Gastroesophageal sphincter (tissue), 3 donors: Measurements from ENCODE around the gene MEF2D.

Experiments
- EP300 ChIP-seq: sonication (generic); formaldehyde crosslinking; IDR thresholded peaks from one replicate; pipeline ENCODE4 v1.6.1; 2017; ENCODE audit warnings: antibody characterized with exemption, mild to moderate bottlenecking
- POLR2A ChIP-seq, 2 donors: fragments of 450-650 bp; IDR thresholded peaks; one replicate each; pipeline ENCODE4 v1.6.1; 2017; ENCODE audit warnings: antibody characterized with exemption in 2 of 2, mild to moderate bottlenecking in 2 of 2, moderate library complexity in 1 of 2
- POLR2AphosphoS5 ChIP-seq: sonication (generic); formaldehyde crosslinking; IDR thresholded peaks from one replicate; pipeline ENCODE4 v1.6.1; 2017; ENCODE audit warnings: antibody characterized with exemption
- TF ChIP-seq, protein P1 (sequence below), 4 experiments: fragments of 200-600 bp in 2 of 4; fragments of 450-650 bp in 2 of 4; sonication (generic) in 1 of 4; IDR thresholded peaks; one replicate each; pipeline ENCODE4 v1.5.1; 2017 to 2019; ENCODE audit warnings: antibody characterized with exemption in 4 of 4, mild to moderate bottlenecking in 2 of 4, moderate library complexity in 2 of 4

- TF ChIP-seq, protein P1, sequence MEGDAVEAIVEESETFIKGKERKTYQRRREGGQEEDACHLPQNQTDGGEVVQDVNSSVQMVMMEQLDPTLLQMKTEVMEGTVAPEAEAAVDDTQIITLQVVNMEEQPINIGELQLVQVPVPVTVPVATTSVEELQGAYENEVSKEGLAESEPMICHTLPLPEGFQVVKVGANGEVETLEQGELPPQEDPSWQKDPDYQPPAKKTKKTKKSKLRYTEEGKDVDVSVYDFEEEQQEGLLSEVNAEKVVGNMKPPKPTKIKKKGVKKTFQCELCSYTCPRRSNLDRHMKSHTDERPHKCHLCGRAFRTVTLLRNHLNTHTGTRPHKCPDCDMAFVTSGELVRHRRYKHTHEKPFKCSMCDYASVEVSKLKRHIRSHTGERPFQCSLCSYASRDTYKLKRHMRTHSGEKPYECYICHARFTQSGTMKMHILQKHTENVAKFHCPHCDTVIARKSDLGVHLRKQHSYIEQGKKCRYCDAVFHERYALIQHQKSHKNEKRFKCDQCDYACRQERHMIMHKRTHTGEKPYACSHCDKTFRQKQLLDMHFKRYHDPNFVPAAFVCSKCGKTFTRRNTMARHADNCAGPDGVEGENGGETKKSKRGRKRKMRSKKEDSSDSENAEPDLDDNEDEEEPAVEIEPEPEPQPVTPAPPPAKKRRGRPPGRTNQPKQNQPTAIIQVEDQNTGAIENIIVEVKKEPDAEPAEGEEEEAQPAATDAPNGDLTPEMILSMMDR (IDR thresholded peaks at IDR 0.05): no peak
- TF ChIP-seq POLR2AphosphoS5 (no peak), POLR2A (IDR thresholded peaks at IDR 0.05) (no peak), EP300 (no peak)
These were observed 34.0 kb upstream of the MEF2D start for GRCh38 chr1:156534424-156535060.
